Measurements from ENCODE around the gene NRSN2.
A peak's percentile ranks its signal among the peaks of the same experiment; 100 is the strongest.

Gene NRSN2

GRCh38 chr20:311609-312008 is 35.3 kb upstream of the NRSN2 start:
- H3K36me3 ChIP-seq (ENCODE audit: control insufficient read depth, insufficient read depth, low read length) = no peaks in the 10 kb centered on the region
- H3K4me3 ChIP-seq (ENCODE audit: low read length) = no peak overlapping the region
- no peak overlapping the region for H3K9ac ChIP-seq (ENCODE audit: low read length)
- no peak overlapping the region for H3K27ac ChIP-seq (ENCODE audit: low read depth, low read length)
- no peaks in the 10 kb centered on the region for H3K27me3 ChIP-seq (ENCODE audit: control insufficient read depth, insufficient read depth, low read length)
- H3K4me1 ChIP-seq (ENCODE audit: control insufficient read depth, insufficient read depth, low read length) = peaks cover 10% of the 10 kb centered on the region

GRCh38 chr20:312067-312466 is 34.8 kb upstream of the NRSN2 start:
- Histone ChIP-seq H3K36me3 (ENCODE audit: control insufficient read depth, insufficient read depth, low read length) (no peaks in the 10 kb centered on the region), H3K27me3 (ENCODE audit: control insufficient read depth, insufficient read depth, low read length) (no peaks in the 10 kb centered on the region), H3K9ac (ENCODE audit: low read length) (no peak overlapping the region), H3K27ac (ENCODE audit: low read depth, low read length) (no peak overlapping the region), H3K4me3 (ENCODE audit: low read length) (no peak overlapping the region), H3K4me1 (ENCODE audit: control insufficient read depth, insufficient read depth, low read length) (peaks cover 10% of the 10 kb centered on the region)

- Histone ChIP-seq H3K27me3 (ENCODE audit: control insufficient read depth, insufficient read depth, low read length) (no peaks in the 10 kb centered on the region), H3K4me1 (ENCODE audit: control insufficient read depth, insufficient read depth, low read length) (peaks cover 10% of the 10 kb centered on the region), H3K36me3 (ENCODE audit: control insufficient read depth, insufficient read depth, low read length) (no peaks in the 10 kb centered on the region), H3K9ac (ENCODE audit: low read length) (no peak overlapping the region), H3K4me3 (ENCODE audit: low read length) (no peak overlapping the region), H3K27ac (ENCODE audit: low read depth, low read length) (no peak overlapping the region)
Observed at GRCh38 chr20:312866-313265, 34.0 kb upstream of the NRSN2 start.

- H3K27me3 ChIP-seq (ENCODE audit: control insufficient read depth, insufficient read depth, low read length) = no peaks in the 10 kb centered on the region
- no peak overlapping the region for H3K27ac ChIP-seq (ENCODE audit: low read depth, low read length)
- H3K4me1 ChIP-seq (ENCODE audit: control insufficient read depth, insufficient read depth, low read length) = peaks cover 10% of the 10 kb centered on the region
- H3K36me3 ChIP-seq (ENCODE audit: control insufficient read depth, insufficient read depth, low read length) = no peaks in the 10 kb centered on the region
- no peak overlapping the region for H3K9ac ChIP-seq (ENCODE audit: low read length)
- H3K4me3 ChIP-seq (ENCODE audit: low read length) = no peak overlapping the region
Observed at GRCh38 chr20:313402-313801, 33.5 kb upstream of the NRSN2 start.

GRCh38 chr20:313948-314347 is 33.0 kb upstream of the NRSN2 start:
- peaks cover 10% of the 10 kb centered on the region for H3K4me1 ChIP-seq (ENCODE audit: control insufficient read depth, insufficient read depth, low read length)
- H3K27ac ChIP-seq (ENCODE audit: low read depth, low read length) = no peak overlapping the region
- no peak overlapping the region for H3K9ac ChIP-seq (ENCODE audit: low read length)
- H3K36me3 ChIP-seq (ENCODE audit: control insufficient read depth, insufficient read depth, low read length) = no peaks in the 10 kb centered on the region
- H3K27me3 ChIP-seq (ENCODE audit: control insufficient read depth, insufficient read depth, low read length) = no peaks in the 10 kb centered on the region
- H3K4me3 ChIP-seq (ENCODE audit: low read length) = no peak overlapping the region

GRCh38 chr20:316316-317068 is 30.4 kb upstream of the NRSN2 start:
- Histone ChIP-seq H3K9ac (ENCODE audit: low read length) (no peak overlapping the region), H3K27me3 (ENCODE audit: control insufficient read depth, insufficient read depth, low read length) (no peaks in the 10 kb centered on the region), H3K27ac (ENCODE audit: low read depth, low read length) (no peak overlapping the region), H3K36me3 (ENCODE audit: control insufficient read depth, insufficient read depth, low read length) (no peaks in the 10 kb centered on the region), H3K4me3 (ENCODE audit: low read length) (no peak overlapping the region), H3K4me1 (ENCODE audit: control insufficient read depth, insufficient read depth, low read length) (no peaks in the 10 kb centered on the region)

- peak overlapping the region; percentile 81 for H3K4me3 ChIP-seq (ENCODE audit: low read length)
- H3K27me3 ChIP-seq (ENCODE audit: control insufficient read depth, insufficient read depth, low read length) = no peaks in the 10 kb centered on the region
- peaks cover 3% of the 10 kb centered on the region for H3K4me1 ChIP-seq (ENCODE audit: control insufficient read depth, insufficient read depth, low read length)
- H3K9ac ChIP-seq (ENCODE audit: low read length) = peak overlapping the region; percentile 36
- peak overlapping the region; percentile 77 for H3K27ac ChIP-seq (ENCODE audit: low read depth, low read length)
- no peaks in the 10 kb centered on the region for H3K36me3 ChIP-seq (ENCODE audit: control insufficient read depth, insufficient read depth, low read length)
Observed at GRCh38 chr20:324177-325044, 22.5 kb upstream of the NRSN2 start.

- H3K4me1 ChIP-seq (ENCODE audit: control insufficient read depth, insufficient read depth, low read length) = peaks cover 3% of the 10 kb centered on the region
- H3K27ac ChIP-seq (ENCODE audit: low read depth, low read length) = peak within 1 kb of the TSS; percentile 92
- peak within 1 kb of the TSS; percentile 49 for H3K9ac ChIP-seq (ENCODE audit: low read length)
- H3K27me3 ChIP-seq (ENCODE audit: control insufficient read depth, insufficient read depth, low read length) = no peaks in the 10 kb centered on the region
- H3K36me3 ChIP-seq (ENCODE audit: control insufficient read depth, insufficient read depth, low read length) = no peaks in the 10 kb centered on the region
- H3K4me3 ChIP-seq (ENCODE audit: low read length) = peak within 1 kb of the TSS; percentile 81
Observed at GRCh38 chr20:325045-325888, 21.6 kb upstream of the NRSN2 start, which contains the start of gene SOX12. SOX12 (plus strand) TSS chr20:325552; CDS start chr20:325925, 373 bp downstream.

- Histone ChIP-seq H3K27ac (ENCODE audit: low read depth, low read length) (peak overlapping the region; percentile 92), H3K9ac (ENCODE audit: low read length) (peak overlapping the region; percentile 49), H3K4me1 (ENCODE audit: control insufficient read depth, insufficient read depth, low read length) (peaks cover 3% of the 10 kb centered on the region), H3K4me3 (ENCODE audit: low read length) (peak overlapping the region; percentile 79), H3K36me3 (ENCODE audit: control insufficient read depth, insufficient read depth, low read length) (no peaks in the 10 kb centered on the region), H3K27me3 (ENCODE audit: control insufficient read depth, insufficient read depth, low read length) (no peaks in the 10 kb centered on the region)
Observed at GRCh38 chr20:325889-326644, 20.8 kb upstream of the NRSN2 start.

- Histone ChIP-seq H3K36me3 (ENCODE audit: control insufficient read depth, insufficient read depth, low read length) (no peaks in the 10 kb centered on the region), H3K27me3 (ENCODE audit: control insufficient read depth, insufficient read depth, low read length) (no peaks in the 10 kb centered on the region), H3K27ac (ENCODE audit: low read depth, low read length) (peak overlapping the region; percentile 92), H3K4me3 (ENCODE audit: low read length) (peak overlapping the region; percentile 79), H3K4me1 (ENCODE audit: control insufficient read depth, insufficient read depth, low read length) (peaks cover 3% of the 10 kb centered on the region), H3K9ac (ENCODE audit: low read length) (peak overlapping the region; percentile 26)
Observed at GRCh38 chr20:326645-327185, 20.2 kb upstream of the NRSN2 start.

- peak overlapping the region; percentile 79 for H3K4me3 ChIP-seq (ENCODE audit: low read length)
- no peaks in the 10 kb centered on the region for H3K27me3 ChIP-seq (ENCODE audit: control insufficient read depth, insufficient read depth, low read length)
- peaks cover 3% of the 10 kb centered on the region for H3K4me1 ChIP-seq (ENCODE audit: control insufficient read depth, insufficient read depth, low read length)
- peak overlapping the region; percentile 92 for H3K27ac ChIP-seq (ENCODE audit: low read depth, low read length)
- H3K36me3 ChIP-seq (ENCODE audit: control insufficient read depth, insufficient read depth, low read length) = no peaks in the 10 kb centered on the region
- H3K9ac ChIP-seq (ENCODE audit: low read length) = no peak overlapping the region
Observed at GRCh38 chr20:327186-328026, 19.5 kb upstream of the NRSN2 start.
